SK-N-DZ (cell line): Measurements from ENCODE around the gene C3orf18.

Source experiments
- DNase-seq: peaks from one replicate; pipeline ENCODE4 v3.0.0-alpha.2; 2015; ENCODE audit warnings: low spot score

The C3orf18 gene

GRCh38 chr3:50551054-50551659 lies 16.4 kb downstream of the C3orf18 start:
- DNase-seq, result no peak

- DNase-seq, result peak; percentile 70
Observed at GRCh38 chr3:50550079-50550736, 17.3 kb downstream of the C3orf18 start.

- DNase-seq, result no peak
Observed at GRCh38 chr3:50549226-50549625, 18.3 kb downstream of the C3orf18 start.

- DNase-seq, result no peak
Observed at GRCh38 chr3:50545781-50546180, 21.8 kb downstream of the C3orf18 start.

- DNase-seq, result peak; percentile 69
Observed at GRCh38 chr3:50542177-50543034, 25.1 kb downstream of the C3orf18 start.

- peak; percentile 40 for DNase-seq
Observed at GRCh38 chr3:50539356-50540286, 27.9 kb downstream of the C3orf18 start.

GRCh38 chr3:50537421-50538129 lies 30.0 kb downstream of the C3orf18 start:
- DNase-seq, result no peak

- no peak for DNase-seq
Observed at GRCh38 chr3:50536471-50537180, 30.9 kb downstream of the C3orf18 start.

- DNase-seq, result no peak
Observed at GRCh38 chr3:50534681-50535330, 32.7 kb downstream of the C3orf18 start.

GRCh38 chr3:50533807-50534461 lies 33.6 kb downstream of the C3orf18 start:
- no peak for DNase-seq

GRCh38 chr3:50533316-50533715 lies 34.2 kb downstream of the C3orf18 start:
- DNase-seq, result no peak

- no peak for DNase-seq
Observed at GRCh38 chr3:50532062-50532705, 35.4 kb downstream of the C3orf18 start.

- no peak for DNase-seq
Observed at GRCh38 chr3:50531201-50531600, 36.3 kb downstream of the C3orf18 start.

- no peak for DNase-seq
Observed at GRCh38 chr3:50530001-50530970, 37.3 kb downstream of the C3orf18 start.

GRCh38 chr3:50525987-50526386 lies 41.6 kb downstream of the C3orf18 start:
- no peak for DNase-seq

GRCh38 chr3:50525191-50525910 lies 42.2 kb downstream of the C3orf18 start:
- no peak for DNase-seq

GRCh38 chr3:50524746-50525145 lies 42.8 kb downstream of the C3orf18 start:
- DNase-seq, result peak; percentile 50
